ENCODE results near the gene PPP2R2B. TPM values are rescaled to one million over a fixed set of nuclear protein-coding genes. Genes with fewer than 3 reads are reported as not detected.

PPP2R2B gene
- total RNA-seq, 1 donor from 2014 or later: 1.3 TPM

DNA sequence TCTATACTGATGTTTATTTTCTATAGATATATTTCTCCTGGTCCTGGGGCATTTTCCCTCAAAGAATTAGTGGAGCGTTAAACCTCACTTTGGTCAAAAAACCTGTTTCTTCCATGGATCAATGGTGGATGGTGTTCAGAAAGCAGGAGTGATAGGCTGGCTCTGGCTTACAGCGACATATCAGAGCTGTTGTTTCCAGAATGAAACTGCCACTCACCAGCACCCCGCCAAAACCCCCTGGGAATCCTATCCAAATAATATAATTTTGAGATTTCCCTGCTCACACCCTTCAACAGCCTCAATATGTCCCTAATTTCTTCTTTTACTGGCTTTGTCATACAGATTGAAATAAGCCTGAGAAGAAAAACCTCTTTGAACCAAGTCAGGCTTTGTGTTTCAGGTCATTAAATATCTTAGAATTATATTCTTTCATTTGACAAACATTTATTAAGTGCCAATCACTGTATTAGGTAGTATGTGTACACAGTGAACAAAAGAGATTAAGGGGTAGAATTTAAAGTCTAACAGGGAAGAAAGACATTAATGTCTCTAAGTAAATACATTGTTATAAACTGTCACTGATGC, 218.1 kb downstream of the PPP2R2B start:
- intact Hi-C loops (cut with micrococcal nuclease): loop anchor here (5.0 kb wide), 1 partner anchor 217 kb away; the partner anchor contains the start of gene PPP2R2B

DNA sequence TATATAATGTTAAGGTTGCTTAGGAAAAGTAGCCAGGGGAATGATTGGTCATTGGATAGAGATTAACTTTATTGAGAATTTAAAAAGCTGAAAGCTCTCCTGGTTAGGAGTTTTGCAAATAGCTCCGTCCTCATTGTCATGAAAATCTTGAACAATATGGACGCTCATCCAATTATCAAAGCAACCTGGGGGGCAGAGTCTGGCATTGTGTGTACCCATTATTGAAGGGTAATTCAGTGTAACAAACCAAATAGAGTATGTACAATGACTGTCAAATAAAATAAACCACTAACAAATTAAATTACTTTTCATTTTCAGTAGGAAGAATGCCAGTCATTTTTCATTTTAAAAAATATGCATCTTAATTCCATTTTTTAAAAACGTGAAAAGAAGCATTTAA, 218.6 kb downstream of the PPP2R2B start:
- intact Hi-C loops (cut with micrococcal nuclease): loop anchor here (5.0 kb wide), 1 partner anchor 217 kb away; the partner anchor contains the start of gene PPP2R2B

DNA sequence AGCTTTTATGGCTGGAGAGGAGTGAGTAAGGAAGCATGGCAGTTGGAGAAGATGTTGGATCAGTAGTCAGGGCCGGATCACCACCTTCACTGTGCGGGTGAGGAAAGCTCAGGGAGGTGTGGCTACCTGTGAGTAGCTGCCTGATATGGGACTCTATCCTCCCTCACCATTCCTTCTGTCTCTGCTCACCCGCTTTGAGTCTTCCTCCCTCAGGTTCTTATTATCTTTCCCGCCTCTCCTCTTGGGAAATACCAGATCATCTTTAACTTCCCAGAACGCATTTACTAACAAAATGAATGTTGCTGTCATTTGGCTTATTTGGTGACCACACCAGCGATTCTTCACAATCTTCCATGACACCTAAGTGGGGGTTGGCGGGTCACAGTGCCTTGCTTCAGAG, 221.9 kb downstream of the PPP2R2B start:
- intact Hi-C loops (cut with micrococcal nuclease): no loop called here

DNA sequence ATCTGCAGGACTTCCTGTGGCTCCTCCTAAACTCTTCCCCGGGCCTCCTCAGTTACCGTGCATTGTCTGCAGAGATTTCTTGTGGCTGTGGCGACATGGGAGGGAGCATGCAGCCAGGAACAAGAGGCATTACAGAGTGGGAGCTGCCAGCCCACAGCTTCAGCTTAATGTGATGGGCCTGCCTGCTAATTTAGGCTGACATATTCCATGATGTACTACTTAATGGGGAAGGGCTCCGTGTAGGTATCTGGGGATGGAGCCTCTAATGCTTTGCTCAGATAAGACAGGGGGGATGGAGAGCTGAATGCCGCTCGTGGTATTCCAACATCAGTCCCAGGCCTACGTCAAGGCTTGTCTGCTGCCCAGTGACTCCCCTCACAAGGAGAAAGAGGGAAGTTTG, 225.0 kb downstream of the PPP2R2B start:
- intact Hi-C loops (cut with micrococcal nuclease): no loop called here

DNA sequence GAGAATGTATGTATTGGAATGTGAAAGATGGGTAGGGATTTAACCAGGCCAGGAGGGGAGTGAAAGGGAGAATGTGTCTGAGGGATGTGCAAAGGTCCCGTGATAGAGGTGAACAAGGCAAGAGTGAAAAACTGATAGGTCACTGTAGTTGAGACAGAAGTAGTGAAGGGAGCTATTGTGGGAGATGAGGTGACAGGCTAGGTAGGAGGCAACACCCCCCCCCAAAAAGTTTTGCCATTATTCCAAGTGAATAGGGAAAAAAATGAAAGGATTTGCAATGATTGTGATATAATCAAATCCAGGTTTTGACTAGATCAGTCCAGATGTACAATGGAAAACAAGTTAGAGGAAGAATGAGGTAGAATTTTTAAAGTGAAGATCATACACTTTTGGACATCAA, 226.0 kb downstream of the PPP2R2B start:
- intact Hi-C loops (cut with micrococcal nuclease): no loop called here

DNA sequence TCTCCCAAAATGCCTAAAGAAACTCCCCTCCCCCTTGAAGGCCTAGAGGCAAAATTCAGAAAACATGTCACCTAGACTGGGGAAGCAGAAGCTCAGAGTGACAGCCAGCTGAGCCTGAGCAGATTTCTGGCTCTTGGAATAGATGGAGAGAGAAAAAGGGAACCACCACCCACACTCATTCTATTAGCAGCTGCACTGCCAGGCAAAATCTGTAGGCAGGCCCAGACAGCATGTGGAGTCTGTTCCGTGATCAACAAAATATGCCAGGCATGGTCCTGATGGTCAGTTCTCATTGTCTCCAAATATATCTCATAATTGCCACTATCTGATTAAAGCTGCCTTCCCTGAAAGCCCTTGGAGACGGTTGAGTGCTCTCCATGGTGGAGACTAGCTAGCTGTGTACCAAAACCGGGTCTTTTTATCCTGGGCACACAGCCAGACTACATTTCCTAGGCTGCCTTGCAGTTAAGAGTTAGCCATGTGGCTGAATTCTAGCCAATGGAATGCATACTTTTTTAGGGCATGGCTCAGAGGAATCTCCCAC, 230.8 kb downstream of the PPP2R2B start:
- intact Hi-C loops (cut with micrococcal nuclease): no loop called here

DNA sequence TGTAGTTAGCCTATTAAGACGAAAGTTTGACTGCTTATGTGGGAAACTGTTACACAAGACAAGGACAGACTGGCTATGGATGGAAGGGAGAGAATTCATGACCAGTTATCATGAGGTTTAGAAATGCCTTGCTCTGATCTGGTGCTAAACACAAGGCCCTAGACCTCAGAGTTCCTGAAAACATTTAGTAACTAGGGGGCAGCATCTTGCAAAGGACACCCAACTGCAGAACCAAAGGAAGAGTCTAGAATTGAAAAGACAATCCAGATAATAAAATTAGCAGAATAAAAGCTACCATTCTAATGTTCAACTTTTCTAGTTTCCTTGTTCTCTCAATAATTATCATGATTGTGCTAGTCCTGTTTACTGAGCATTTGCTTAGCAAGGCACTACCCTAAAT, 232.1 kb downstream of the PPP2R2B start:
- intact Hi-C loops (cut with micrococcal nuclease): no loop called here

DNA sequence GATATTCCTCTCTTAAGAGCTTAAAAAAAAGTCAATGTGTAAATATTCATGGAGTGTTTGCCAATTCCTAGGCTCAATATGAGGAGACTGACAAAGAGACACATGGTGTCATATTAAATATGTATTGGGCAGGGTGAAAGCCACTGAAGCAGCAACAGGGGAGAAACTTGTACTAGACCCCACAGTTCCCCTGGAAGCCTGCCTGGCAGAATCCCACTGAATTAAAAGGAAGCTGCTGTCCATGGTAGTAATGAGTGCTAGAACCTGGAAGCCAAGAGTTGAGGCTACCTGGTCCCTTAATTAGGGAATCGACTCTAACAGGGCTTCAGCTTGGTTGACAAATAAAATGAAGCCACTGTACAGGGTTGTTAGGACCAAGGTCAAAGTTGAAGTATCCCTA, 233.2 kb downstream of the PPP2R2B start:
- intact Hi-C loops (cut with micrococcal nuclease): no loop called here

DNA sequence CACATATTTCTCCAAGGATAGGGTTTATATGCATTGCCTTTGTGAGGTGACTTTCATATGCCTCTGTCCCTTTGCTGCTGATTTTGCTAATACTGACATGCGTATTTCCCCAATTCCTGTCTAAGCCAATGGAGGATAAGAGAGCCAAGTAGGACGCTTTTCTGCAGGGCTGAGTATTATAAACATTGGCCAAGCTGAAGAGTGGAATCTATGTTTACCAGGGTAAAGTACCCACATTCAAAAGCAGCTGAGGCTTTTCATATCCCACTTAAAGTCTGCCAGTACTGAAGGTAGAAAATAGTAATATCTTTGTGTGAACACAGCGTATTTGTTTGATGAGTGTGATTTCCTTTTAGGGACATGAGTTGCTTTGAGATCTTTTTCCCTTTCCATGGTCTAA, 233.7 kb downstream of the PPP2R2B start:
- intact Hi-C loops (cut with micrococcal nuclease): no loop called here

DNA sequence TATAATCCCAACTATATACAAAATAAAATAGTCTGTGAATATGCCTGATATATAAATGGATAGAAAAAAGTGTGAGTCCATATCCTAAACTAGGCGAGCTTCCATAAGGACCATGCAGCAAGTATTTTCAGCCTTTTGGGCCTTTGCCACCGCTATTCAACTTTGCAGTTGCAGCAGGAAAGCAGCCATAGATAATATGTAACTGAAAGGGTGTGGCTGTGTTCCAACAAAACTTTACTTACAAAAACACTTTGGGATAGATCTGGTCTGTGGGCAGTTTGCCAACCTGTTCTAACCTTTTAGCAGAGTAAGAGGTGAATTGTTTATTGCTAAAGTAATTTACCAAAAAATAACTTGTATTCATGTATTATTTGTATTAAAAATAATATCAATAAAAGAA, 234.8 kb downstream of the PPP2R2B start:
- intact Hi-C loops (cut with micrococcal nuclease): no loop called here

DNA sequence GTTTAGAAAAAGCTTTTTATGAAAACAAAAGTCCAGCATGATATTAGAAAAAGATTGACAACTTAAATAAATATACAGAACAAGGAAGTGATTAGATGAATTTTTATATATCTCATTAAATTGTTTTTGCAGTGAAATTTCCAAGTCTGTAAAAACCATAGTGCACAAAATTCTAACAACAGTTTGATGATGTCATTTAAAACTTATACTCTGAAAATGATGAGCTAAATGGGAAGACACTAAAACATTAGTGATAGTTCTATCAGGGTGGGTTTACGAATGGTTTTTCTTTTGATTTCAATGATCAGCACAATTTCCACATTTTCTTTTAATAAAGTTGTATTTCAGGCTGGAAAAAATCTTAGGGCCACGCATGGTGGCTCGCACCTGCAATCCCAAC, 236.1 kb downstream of the PPP2R2B start:
- intact Hi-C loops (cut with micrococcal nuclease): no loop called here

DNA sequence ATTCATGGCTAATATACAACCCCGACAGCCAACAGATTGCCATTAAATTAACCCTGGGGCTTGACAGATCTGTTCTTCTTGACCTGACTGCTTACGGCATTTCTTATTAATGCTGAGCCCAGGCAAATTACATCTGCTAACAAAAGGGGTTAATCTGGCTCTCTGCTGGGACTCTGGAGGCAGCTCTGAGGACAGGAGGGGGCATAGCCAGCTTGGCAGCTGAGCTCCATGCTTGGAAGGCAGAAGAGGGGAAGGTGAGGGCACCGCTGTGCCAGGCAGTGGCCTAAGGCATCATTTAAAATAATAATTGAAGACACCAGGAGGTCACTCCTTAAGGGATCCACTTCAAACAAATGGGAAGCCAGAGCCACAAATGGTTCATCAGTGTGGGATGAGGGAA, 236.6 kb downstream of the PPP2R2B start:
- intact Hi-C loops (cut with micrococcal nuclease): no loop called here

DNA sequence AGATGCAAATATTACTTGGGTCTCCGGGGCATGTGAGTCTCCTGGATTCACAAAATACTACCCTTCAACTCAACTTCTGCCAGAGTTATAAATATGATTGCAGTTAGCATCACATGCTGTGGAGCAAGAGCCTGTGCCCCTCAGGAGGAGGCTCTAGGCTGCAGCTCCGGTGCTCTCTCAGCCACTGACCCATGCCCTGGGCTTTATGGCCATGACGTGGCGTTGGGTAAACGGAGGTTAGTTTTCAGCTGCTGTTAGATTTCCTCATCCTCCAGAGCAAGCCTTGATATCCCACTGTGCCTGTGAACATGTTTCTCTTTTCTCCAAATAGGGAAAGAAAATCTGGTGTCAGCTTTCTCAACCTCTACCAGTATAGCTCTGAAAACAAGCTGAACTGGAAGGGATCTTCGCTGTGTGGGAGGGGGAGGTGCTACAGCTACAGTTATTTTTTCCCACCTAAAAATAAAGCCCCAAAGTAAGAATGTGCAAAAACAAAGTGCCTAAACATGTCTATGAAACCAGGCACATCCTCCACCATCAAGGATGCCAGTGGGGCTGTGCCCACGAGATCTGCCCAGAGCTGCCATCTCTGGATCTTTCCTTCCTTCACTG, 238.2 kb downstream of the PPP2R2B start:
- intact Hi-C loops (cut with micrococcal nuclease): no loop called here

DNA sequence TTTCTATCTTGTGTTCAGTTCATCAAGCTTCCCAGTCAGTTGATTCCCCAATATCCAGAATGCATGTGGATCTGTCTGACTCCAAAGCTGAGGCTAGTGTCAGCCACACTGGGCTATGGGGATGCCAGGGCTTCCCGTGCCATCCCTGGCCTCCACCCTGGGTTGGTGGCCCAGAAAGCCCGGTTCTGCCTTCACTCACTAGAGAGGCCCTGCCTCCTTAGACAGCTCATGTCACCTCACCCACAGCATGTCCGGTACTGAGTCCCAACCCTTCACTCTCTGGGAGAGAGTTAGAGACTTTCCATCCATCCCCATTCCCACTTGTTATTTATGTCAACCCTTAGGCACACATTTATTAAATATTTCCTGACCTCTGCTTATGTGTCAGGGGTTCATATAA, 243.1 kb downstream of the PPP2R2B start:
- intact Hi-C loops (cut with micrococcal nuclease): no loop called here

DNA sequence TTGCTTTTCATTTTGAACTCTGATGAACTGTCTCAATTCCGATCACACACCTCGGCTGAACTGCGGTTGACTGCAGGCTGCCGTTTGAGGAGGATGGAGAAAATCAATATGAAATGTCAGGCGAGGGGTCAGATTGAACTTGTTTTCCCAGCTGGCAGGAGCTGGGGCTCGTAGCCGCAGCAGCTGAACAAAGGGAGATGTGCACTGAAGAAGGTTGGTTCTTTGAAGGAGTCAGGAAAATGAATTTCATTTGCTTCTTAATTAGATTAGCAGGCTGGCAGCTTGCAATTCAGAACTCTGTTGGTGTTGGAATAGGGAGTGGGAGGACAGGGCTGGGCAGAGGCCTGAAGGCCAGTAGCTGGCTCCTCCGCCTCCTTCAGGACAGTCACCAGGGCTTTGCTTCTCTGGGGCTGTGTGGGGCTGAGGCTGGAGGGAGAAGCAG, 245.2 kb downstream of the PPP2R2B start:
- intact Hi-C loops (cut with micrococcal nuclease): no loop called here

DNA sequence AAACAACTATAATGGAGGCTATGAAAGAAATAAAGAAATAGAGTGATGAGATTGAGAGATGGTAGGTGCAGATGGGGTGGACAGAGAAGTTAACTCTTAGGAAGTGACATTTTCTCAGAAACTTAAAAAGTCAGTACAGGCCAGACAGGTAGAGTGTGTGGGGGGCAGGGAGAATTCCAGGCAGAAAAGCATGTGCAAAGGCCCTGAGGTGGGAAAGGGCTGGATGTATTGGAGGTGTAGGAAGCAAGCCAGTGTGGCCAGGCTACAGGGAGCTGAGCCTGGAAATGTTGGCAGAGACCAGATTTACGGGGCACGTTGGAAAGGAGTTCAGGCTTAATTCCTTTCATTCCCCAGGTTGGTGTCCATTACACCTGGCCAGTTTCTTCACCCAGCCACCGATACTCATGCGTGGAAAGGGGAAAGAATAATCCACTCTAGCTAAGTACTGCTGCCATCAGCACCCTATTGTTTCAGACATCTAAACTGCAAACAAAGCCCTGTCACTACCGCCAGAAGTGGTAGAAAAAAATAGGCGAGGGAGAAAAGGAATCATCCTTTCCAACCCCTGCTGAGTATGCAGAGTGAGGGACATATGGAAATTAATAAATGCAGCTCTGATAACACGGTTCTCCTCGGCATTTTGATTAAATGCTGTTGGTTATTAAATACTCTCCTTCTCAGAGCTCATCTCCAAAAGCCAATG, 245.8 kb downstream of the PPP2R2B start:
- intact Hi-C loops (cut with micrococcal nuclease): no loop called here

DNA sequence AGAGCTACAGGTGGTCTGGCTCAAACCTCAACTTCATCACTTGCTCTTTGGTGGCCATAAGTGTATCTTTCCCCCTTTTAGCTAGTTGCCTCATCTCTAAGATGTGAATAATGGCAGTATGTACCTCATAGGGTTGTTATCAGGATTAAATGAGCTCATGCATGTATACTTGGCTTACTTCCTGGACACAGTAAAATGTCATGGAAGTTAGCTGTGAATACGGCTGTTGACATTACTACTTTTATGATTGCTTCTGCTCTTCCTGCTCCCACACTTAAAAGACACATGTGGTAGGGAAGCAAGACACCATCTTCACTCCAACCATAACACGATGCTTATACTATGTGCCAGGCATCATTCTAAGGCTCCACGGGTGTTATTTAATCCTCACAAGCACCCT, 248.1 kb downstream of the PPP2R2B start:
- intact Hi-C loops (cut with micrococcal nuclease): no loop called here

DNA sequence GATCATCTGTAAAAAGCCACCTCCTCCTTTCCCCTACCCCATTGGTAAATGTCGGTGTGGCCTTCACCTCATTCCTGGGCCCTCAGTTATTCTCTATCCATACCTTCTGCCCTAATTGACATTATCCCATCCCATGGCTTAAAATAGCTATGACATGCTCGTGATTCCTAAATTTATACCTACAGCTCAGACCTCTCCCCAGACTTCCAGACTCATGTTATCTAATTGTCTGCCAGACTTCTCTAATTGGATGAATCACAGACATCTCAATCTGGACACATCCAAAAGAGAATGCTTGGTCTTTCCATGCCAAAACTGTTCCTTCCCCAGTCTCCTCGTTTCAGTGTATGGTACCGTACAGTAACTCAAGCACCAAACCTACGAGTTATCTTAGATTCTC, 249.6 kb downstream of the PPP2R2B start:
- intact Hi-C loops (cut with micrococcal nuclease): no loop called here

DNA sequence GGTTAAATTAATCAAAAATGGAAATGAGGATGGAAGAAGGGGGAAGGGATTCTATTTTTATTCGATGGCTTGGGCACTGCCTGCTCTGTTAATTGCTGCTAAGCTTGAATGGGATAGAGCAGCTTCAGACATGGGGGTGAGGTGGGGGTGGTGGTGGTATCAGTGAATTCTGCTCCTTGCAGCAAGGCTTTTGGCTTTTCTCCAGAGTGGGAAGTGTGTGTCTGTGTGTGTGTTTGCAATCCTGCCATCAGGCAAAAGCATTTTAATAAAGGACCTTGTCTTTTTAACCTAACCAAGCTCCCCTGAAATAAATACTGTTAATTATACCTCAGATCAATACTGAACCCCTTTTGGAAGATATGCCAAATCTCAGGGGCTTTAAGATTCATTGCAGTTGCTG, 251.6 kb downstream of the PPP2R2B start:
- intact Hi-C loops (cut with micrococcal nuclease): no loop called here

DNA sequence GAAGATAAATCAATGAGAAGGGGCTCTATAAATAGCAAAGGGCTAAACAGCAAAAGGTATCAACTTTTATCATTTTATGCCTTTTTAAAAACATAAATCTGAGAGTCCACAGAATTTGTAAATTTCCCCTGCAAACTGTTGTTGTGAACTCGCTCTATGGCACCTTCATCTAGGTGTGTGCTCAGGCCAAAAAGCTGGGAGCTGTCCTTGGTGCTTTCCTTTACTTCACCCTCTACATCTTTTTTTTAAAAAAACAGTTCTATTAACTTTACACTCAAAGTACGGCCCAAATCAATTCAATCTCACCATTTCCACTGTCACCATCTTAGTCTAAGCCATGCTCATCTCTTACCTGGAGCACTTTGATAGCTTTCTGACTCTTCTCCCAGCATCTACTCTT, 254.4 kb downstream of the PPP2R2B start:
- intact Hi-C loops (cut with micrococcal nuclease): loop anchor here (5.0 kb wide), 1 partner anchor 92 kb away; no protein-coding TSS in a partner anchor

DNA sequence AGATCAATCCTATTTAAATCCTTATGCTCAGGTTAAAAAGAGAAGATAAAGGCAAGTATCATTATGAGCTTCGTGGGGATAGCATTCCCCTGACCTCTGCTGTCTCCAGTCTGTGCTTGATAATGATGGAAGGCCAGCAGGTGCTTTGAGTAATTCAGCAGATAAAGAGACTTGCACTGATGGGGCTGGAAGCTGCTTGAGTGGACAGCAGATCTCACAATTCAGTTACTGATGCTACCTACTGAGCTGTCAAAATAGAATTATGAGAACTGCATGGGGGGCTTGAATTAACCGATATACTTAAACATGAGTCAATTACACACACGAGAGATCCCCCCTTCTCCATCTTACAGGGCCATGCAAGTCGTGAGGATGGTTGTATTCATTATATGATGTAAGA, 254.9 kb downstream of the PPP2R2B start:
- intact Hi-C loops (cut with micrococcal nuclease): loop anchor here (5.0 kb wide), 1 partner anchor 91 kb away; no protein-coding TSS in a partner anchor

DNA sequence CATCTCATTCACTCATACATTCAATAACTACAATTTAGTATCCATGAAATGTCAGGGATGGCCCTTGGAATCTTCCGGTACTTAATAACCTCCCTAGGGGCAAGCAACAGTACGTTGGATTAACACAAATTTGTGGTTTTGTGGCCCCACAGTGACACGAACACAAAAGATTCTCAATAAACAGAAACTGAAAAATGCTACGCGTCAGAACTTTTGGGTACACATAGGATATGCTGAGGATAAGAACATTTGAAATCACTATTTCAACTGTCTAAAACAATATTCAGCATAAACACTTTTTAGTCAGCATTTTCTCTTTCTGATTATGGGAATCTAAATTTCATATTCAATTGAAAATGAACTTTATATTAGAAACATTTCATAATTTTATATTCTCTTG, 255.5 kb downstream of the PPP2R2B start:
- intact Hi-C loops (cut with micrococcal nuclease): loop anchor here (5.0 kb wide), 1 partner anchor 91 kb away; no protein-coding TSS in a partner anchor

Measured in T-helper 1 cell treated with Interleukin-12 subunit alpha and Interleukin-12 subunit beta and Interleukin-4 antibody, amounts not matched to agents 30 ng/mL and 1 ng/mL, for 36 hours (primary cell).